GM18909 (cell line): Measurements from ENCODE around the gene FAM221B.
A peak's percentile ranks its signal among the peaks of the same experiment; 100 is the strongest.

Experiments
- ATAC-seq: cut with Tn5 transposase; IDR thresholded peaks from one replicate; pipeline ENCODE4 v1.9.1; 2021; ENCODE audit warnings: mild to moderate bottlenecking; ENCODE audit not compliant: unreplicated experiment, poor library complexity

Gene FAM221B

DNA sequence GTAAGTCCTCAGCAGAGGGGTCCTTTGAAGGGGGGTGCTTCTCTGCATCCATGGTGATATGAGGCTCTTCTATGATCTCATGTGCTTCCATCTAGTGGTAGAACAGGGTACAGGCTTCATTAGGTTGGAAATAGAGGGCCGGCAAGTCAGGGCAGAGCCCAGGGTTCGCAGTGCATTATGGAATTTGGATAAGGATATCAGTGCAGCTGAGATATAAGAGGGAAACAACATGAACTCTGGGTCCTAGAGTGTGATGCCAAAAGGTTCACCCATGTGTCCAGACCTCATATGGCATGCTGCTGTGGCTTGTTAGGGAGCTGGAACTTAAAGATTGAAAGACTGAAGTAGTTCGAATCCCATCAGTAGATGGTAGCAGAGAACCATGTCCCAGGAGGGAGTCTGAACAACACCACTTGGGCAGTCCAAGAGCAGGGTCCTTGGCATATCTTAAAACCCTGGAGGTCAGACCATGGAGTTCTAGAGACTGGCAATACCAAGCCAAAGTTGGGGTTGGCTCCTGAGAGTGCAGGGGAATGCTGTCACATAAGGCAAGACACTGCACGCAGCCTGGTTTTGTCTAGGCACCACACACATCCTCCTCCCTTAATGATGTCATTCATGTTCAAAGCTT is 2.3 kb downstream of the FAM221B start:
- peak; percentile 51 for ATAC-seq

DNA sequence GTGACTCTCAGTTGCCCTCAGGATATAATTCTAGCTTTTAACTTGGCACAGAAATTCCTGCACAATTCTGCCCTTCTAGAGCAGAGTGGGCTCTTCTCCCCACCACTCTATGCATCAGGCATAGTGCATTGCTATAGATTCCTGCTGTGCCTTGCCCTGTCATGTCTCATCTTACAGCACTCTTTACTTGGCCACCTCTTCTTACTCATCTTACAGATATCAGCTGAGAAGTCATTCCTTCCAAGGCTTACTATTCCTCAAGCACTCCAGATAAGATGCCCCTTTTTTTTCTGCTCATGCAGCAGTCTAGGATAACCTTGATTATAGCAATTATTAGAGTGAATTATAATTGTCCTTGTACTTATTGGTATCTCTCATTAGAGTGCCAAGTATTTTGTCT is 5.6 kb downstream of the FAM221B start:
- no peak for ATAC-seq

DNA sequence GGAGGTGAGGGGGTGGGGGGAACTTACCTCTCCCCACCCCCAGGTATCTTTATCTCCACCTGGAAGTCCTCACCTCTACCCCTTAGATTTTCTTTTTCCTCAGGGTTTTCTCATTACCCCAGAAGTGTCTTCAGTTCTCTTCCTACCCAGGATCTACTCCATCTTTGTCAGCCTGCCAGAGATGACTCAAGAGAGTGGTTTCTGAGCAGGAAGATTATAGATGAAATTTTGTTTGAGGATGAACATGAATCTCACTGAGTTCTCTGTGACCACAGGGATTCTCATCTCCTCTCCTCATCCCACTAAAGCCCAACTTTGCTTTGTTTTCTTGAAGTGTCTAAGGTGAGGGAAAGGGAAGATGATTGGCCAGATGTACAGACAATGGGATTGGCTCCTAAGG is 8.5 kb downstream of the FAM221B start:
- ATAC-seq = no peak

DNA sequence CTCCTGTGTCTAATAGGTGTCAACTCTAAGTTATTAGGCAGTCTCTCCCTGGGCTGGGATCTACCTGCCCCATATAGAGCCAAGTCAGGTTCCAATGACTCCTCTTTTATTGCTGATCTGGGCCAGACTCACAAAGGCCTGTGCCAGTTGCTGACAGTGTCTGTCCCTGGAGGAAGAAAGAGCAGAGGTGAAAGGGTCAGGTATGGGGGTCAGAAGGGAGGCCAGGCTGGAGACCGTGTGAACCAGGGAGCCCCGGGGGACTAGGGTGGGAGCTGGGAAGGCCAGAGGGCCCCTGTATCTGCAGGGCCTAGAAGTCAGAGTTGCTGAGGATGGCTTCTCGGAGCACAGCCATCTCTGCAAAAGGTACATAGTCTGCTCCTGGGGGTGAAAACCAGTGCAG is 10.2 kb downstream of the FAM221B start:
- no peak for ATAC-seq

DNA sequence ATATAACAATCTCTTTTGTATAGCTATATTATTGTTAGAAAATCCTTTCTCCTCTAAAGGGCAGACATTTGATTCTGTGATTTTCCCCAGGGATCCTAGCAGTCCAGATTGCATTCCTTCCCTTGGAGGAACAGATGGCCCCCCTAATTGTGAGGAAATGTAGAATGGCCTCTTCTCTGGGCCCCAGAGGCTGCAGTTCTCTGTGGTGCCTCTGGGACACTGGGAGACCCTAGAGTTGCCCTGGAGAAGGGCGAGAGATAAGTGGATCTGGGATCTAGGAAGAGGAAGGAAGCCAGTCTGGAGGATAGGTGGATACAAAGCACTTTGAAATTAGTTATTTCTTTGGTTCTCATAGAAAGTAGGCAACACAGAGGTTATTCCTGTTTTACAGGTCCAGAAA is 11.8 kb downstream of the FAM221B start:
- no peak for ATAC-seq

DNA sequence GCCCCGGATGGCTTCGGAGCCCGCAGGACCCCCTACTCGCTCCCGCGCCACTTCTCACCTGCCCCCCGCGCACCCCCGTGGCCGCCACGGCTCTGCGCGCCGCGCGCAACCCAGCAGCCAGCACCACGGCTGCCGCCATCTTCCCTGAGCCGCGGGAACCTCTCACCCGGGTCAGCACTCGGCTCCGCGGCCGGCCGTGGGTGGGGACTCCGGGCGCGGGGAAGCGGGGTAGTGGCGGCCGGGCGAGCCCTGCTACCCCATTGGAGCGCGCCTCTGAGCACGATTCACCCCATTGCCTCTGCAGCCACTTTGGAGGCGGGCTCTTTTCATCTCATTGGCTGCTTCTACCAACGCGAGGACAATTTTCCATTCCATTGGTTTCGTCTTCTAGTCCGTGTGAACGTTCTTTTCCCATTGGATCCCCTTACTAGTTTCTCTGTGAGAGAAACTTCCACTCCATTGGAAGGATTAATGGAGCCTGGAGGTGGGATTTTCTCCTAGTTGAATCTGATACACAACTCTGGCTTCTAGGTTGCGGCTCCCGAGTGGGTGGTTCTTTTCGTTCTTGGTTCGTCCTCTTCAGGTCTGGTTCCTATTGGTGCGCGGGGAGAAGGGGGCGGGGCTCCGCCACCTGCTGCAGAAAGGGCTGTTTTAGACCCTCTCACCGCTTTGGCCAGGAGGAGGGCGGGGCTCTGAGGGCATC is 13.5 kb downstream of the FAM221B start, which contains the start of gene HINT2:
HINT2 (minus strand) TSS at position 202 of the 703 bp plus-strand sequence; CDS start at position 139, 63 bp downstream.
- ATAC-seq = peak; percentile 78

DNA sequence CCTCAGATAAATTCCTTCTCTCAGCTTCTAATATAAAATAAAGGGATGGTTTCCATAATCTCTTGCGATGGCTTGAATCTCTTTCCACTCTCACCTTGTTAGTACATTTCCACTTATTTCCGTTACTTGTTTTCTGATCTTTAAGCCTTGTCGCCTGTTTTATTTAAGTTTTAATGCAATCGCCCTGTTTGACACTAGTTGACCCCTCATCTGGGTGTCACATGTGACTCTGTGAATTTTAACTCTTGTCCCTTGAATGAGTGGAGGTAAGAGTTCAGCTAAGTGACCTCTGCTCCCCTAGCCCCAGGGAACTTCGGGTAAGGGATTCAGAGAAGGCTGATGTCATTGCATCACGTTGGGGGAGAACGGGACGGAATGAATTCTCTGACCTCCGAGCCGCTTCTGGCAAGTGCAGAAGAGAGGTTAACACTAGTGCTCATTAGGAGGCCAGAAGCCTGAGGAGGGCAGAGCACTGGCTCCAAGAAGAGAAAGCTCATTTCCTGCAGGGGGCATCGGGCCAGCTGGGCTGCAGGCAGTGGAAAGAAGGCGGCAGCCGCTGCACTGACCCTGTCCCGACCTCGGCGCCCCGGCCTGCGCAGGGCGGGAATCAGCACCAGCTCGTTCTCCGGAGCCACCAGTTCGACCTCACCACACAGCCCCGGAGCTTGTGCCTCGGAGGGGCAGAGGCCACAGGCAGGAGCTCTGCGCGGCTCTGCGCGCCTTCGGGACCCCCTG is 14.3 kb downstream of the FAM221B start:
- peak; percentile 21 for ATAC-seq

DNA sequence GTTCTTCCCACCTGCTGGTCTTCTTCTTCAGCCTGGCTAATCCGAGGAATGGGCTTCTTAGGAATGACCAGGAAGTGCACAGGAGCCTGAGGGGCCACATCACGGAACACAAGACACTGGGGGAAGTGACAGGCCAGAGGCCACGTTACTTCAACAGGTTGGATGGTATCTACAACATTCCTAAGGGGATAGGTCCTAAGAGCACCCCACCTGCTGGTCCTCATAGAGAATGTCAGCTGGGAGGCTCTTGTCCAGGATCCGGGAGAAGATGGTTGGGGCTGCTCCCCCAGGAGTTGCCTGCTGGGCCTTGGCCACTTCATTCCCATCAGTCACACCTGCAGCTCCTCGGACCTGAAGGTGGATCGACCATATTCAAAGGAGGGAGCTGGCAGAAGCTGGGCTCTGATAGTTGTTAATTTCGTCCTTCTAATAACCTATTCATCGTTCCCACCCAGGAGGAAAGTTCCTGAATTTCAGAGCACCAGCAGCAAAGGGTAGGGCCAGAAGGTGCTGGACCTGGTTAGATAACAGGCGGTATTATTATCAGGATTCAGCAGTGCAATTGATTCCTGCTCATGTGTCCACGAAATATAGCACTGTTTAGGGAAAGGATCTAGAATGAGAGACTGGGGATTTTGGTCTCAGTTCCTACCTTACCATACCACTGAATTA is 15.0 kb downstream of the FAM221B start:
- no peak for ATAC-seq

DNA sequence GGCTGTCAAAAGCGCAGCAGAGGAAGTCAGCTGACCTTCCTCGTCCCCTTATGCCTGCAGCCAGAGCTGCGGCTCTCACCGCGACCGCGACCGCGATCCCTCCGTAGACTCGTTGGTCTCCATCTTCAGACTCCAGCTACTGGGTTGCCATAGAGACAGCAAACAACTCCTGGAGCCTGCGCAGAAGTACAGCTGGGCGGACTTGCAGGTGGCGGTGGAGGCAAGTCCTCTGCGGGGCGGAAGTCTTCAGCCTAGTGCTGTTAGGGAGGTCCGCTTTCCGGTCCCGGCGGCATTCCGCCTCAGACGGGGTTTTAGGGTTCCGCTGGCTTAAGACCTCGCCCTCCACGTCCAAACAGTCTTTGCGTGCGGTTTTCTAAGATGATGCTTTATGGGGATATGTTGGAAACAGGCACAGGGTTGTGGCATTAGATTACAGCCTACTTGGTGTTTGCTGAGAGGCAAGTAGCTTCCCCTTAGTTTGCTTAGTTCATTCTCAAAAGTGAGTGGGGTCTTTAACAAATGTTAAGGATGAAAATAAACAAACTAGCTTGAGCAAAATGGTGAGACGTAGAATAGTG is 16.4 kb downstream of the FAM221B start, which contains the start of gene SPAG8:
SPAG8 (minus strand) TSS at position 238 of the 578 bp plus-strand sequence; CDS start at position 123, 115 bp downstream.
- ATAC-seq = peak; percentile 72

DNA sequence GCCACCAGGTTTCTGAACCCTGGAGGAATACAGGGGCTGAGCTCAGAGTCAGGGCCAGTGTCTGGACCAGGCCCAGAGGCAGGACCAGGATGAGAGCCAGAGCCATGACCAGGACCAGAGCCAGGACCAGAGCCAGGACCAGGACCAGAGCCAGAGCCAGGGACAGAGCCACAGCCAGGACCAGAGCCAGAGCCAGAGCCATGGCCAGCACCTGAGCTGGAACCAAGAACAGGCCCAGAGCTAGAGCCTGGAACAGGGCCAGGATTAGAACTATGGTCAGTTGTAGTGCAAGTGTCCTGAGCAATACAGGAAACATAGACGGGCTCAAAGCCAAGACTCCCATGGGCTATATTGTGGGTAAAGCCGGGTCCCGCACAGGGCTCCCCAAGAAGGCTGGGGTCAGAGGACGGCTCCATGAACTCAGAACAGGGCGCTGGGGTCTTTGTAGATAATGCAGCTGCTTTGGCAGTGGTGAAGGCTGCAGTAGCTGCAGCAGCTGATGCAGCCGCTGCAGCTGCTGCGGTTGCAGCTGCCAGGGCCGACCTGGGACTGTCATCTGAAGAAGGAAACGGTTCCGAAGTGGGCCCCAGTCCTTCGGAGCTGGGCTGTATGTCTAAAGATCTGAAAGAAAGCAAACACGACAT is 17.0 kb downstream of the FAM221B start:
- no peak for ATAC-seq

DNA sequence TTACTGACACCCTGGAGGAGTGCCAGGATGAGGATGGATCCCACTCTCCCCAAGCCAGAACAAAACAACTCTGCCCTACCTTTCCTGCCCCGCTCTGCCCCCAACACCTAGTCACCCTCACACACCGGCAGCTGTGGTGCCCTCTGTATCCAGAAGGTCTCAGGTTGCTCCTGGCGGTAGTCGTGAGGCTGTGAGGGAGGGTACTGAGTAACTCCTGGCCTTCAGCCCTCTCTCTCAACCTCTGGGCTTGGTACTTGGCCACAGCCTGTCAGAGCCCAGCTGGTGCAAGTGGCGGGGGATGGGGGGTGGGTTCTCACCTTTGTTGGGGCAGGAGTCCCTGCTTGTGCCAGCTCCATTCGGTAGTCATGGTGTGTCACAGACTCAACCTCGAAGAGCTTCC is 18.4 kb downstream of the FAM221B start:
- ATAC-seq = no peak

DNA sequence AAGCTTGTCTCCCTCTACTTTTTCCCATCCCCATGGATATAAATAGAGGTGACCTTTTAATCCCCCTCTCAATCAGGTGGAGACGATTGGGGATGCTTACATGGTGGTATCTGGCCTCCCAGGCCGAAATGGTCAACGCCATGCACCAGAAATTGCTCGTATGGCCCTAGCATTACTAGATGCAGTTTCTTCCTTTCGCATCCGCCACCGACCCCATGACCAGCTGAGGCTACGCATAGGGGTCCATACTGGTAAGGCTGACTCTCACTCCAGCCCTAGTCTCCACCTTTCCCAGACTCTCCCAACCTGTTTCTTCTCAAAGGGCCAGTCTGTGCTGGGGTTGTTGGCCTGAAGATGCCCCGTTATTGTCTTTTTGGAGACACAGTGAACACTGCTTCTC is 20.1 kb downstream of the FAM221B start:
- ATAC-seq = no peak

DNA sequence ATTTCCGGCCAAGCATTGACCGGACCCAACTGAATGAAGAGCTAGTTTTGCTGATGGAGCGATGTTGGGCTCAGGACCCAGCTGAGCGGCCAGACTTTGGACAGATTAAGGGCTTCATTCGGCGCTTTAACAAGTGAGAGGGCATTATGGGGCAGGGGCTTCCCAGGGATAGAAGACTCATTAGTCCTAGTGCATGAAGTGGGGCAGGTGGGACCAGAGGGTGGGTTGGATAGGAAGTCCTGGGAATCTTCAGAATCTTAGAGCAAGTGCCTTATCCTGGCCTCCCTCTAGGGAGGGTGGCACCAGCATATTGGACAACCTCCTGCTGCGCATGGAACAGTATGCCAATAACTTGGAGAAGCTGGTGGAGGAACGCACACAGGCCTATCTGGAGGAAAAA is 22.4 kb downstream of the FAM221B start:
- no peak for ATAC-seq

DNA sequence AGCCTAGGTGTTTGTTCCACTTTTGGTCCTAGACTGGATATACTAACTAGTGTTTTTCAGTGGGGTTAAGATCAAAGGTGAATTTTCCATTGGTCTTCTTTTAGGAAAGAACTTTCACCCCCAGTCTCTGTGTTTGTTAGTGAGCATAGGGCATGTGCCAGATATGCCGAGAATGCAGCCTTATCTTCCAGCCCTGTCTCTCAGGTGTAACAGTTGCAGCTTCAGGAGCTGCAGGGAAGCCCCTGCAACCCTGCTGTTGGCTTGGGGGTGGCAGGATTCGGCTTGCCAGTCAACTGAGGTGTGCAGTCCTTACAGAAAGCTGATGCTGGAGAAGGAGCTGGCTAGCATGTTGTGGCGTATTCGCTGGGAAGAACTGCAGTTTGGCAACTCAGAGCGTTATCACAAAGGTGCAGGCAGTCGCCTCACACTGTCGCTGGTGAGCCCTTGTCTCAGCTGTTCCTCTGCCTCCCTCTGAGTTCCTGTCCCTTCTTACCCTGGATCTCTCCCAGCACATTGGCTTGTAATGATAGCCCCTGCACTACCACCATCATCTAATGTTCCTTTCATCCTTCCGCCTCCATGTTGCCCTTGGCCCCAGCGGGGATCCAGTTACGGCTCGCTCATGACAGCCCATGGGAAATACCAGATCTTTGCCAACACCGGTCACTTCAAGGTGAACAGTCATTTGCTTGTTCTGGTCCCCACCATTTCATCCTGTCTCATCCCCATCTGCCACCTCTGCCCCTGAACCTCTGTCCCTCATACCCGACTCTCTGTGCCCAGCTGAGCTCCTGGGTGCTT is 27.0 kb downstream of the FAM221B start:
- no peak for ATAC-seq

DNA sequence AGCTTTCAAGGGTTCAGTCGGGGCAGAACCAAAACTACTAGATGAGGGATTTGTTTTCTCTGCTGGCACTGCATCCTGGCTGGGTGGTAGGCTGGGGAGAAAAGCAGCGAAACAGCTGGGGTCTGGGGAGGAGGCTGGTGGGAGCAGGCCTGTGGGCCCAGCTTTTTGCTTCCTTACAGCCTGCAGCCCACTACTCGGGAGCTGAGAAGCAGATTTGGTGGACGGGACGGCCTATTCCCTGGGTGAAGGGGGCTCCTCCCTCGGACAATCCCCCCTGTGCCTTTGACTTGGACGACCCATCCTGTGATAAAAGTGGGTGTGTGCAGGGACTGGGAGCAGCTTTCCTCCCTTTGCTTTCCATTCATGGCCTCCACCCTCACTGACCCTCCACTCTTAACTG is 28.0 kb downstream of the FAM221B start:
- ATAC-seq = no peak

DNA sequence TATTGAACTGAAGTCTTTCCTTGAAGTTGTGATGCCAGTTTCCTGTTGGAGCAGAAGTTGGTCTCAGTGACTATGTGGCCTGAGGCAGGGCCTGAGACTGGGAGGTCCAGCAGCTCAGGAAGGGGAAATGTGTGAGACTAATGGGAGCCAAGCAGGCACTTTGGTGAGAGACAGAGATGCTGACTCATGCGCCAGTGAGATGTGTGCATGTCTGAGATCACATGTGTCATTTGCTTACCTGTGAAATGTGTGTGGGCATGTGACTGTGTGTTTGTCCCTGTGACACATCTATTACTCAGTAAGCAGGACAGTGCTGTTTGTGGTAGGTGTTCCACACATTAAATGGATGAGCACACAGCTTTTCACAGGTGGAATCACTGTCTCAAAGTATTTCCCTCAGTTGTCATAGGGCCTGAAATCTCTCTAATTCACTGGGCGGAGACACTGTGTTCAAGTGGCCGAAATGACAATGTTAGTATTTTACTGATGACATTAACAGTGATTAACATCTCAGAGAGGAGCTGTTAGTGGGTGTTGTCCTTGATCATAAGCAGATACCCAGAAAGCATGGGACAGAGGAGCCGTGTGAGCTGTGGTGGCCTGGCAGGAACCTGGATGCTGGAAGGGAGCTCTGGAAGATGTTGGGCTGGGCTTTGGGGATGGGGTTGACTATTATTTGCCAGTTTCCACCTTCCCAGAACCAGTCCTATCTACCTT is 29.7 kb downstream of the FAM221B start:
- ATAC-seq = no peak

DNA sequence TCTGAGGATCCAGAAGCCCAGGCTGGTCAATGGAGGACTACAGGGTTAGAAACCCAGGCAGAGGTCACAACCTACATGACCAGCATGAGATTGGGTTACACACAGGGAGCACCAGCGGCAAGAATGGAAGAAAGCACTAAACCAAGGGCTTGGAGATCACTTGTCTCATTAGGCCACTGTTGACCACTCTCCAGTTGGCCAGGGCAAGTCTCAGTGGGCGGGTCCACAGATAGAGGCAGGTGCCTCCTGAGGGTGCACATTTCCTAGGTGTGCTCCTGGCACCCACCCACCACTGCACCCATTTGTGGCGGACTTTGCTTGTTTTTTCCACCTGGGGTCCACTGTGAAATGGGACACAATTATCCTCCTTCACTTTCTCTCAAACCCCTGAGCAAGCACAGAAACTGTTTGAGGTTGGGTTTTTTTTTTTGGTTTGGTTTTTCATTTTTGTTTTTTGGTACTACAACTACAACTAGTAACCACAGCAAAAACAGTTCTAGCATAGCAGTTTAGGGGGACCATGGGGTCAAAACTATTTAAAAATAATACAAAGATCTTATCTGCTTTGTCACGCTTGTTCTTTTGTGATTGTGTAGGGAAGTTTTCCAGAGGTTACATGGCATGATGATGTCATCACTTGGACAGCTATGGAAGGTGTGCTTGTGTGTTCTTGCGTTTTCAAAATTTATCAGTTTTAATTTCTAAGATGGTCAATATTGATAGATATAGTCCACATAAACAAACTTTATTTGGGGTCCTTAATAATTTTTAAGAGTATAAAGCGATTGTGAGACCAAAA is 31.0 kb downstream of the FAM221B start:
- ATAC-seq = no peak

DNA sequence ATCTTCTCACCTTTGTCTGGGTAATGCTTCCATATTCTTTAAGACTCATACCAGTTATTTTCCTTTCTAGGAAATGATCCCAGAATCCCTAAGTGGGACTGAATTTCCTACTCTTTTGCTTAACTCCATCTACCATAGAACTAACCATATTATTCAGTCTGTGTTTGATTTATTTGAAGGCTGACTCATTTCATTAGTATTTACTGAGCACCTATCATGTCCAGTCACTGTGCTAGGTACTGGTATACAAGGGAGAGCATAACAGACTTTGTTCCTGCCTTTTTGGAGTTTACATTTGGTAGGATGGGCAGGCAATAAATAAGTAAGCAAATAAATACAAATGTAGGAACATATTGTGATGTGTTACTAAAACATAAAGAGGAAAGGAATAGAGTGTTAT is 32.8 kb downstream of the FAM221B start:
- ATAC-seq = no peak
